ENCODE data around the gene MAPK1.
"Not testable (repeated sequence)": the region's sequence is repeated elsewhere in the genome, so short reads cannot be mapped to it uniquely, and the experiment has no call there.

The MAPK1 gene

GRCh38 chr22:21736084-21736642 lies 131.3 kb downstream of the MAPK1 start:
- Histone ChIP-seq H3K4me1 (ENCODE audit: insufficient read depth, low read length) (no peaks in the 10 kb centered on the region; the same call in 1 of the 2 replicates), H3K9ac (ENCODE audit: low read depth, low read length) (peak overlapping the region; percentile 53; the same call in 1 of the 2 replicates), H3K9me3 (ENCODE audit: control insufficient read depth, insufficient read depth, low read length) (no peaks in the 10 kb centered on the region), H3K36me3 (ENCODE audit: insufficient read depth, low read length) (no peaks in the 10 kb centered on the region)

GRCh38 chr22:21735200-21736083 lies 132.0 kb downstream of the MAPK1 start, which contains the start of gene YPEL1:
Gene YPEL1 (minus strand): TSS chr22:21735794. CDS start chr22:21710744, 25,050 bp downstream.
- Histone ChIP-seq H3K9me3 (ENCODE audit: control insufficient read depth, insufficient read depth, low read length) (no peaks in the 10 kb centered on the region), H3K9ac (ENCODE audit: low read depth, low read length) (peak within 1 kb of the TSS; percentile 81), H3K4me1 (ENCODE audit: insufficient read depth, low read length) (peaks cover 3% of the 10 kb centered on the region; the same call in 1 of the 2 replicates), H3K36me3 (ENCODE audit: insufficient read depth, low read length) (no peaks in the 10 kb centered on the region)

- Histone ChIP-seq H3K9ac (ENCODE audit: low read depth, low read length) (peak overlapping the region; percentile 81), H3K36me3 (ENCODE audit: insufficient read depth, low read length) (no peaks in the 10 kb centered on the region), H3K9me3 (ENCODE audit: control insufficient read depth, insufficient read depth, low read length) (no peaks in the 10 kb centered on the region), H3K4me1 (ENCODE audit: insufficient read depth, low read length) (peaks cover 3% of the 10 kb centered on the region; the same call in 1 of the 2 replicates)
These were observed 132.8 kb downstream of the MAPK1 start for GRCh38 chr22:21734540-21735199.

GRCh38 chr22:21731503-21731902 lies 135.9 kb downstream of the MAPK1 start:
- no peaks in the 10 kb centered on the region for H3K9me3 ChIP-seq (ENCODE audit: control insufficient read depth, insufficient read depth, low read length)
- H3K9ac ChIP-seq (ENCODE audit: low read depth, low read length), result no peak overlapping the region
- H3K4me1 ChIP-seq (ENCODE audit: insufficient read depth, low read length), result peaks cover 3% of the 10 kb centered on the region; the same call in 1 of the 2 replicates
- H3K36me3 ChIP-seq (ENCODE audit: insufficient read depth, low read length), result no peaks in the 10 kb centered on the region

- Histone ChIP-seq H3K4me1 (ENCODE audit: insufficient read depth, low read length) (peaks cover 3% of the 10 kb centered on the region; the same call in 1 of the 2 replicates), H3K9me3 (ENCODE audit: control insufficient read depth, insufficient read depth, low read length) (no peaks in the 10 kb centered on the region), H3K9ac (ENCODE audit: low read depth, low read length) (no peak overlapping the region), H3K36me3 (ENCODE audit: insufficient read depth, low read length) (no peaks in the 10 kb centered on the region)
These were observed 136.7 kb downstream of the MAPK1 start for GRCh38 chr22:21730535-21731308.

GRCh38 chr22:21729184-21729583 lies 138.3 kb downstream of the MAPK1 start:
- H3K4me1 ChIP-seq (ENCODE audit: insufficient read depth, low read length); H3K9me3 ChIP-seq (ENCODE audit: control insufficient read depth, insufficient read depth, low read length); H3K36me3 ChIP-seq (ENCODE audit: insufficient read depth, low read length); H3K9ac ChIP-seq (ENCODE audit: low read depth, low read length): not testable (repeated sequence)

GRCh38 chr22:21728270-21728669 lies 139.2 kb downstream of the MAPK1 start:
- no peak overlapping the region for H3K9ac ChIP-seq (ENCODE audit: low read depth, low read length)
- H3K4me1 ChIP-seq (ENCODE audit: insufficient read depth, low read length), result peaks cover 3% of the 10 kb centered on the region; the same call in 1 of the 2 replicates
- no peaks in the 10 kb centered on the region for H3K36me3 ChIP-seq (ENCODE audit: insufficient read depth, low read length)
- no peaks in the 10 kb centered on the region for H3K9me3 ChIP-seq (ENCODE audit: control insufficient read depth, insufficient read depth, low read length)

- H3K9me3 ChIP-seq (ENCODE audit: control insufficient read depth, insufficient read depth, low read length), result no peaks in the 10 kb centered on the region
- no peaks in the 10 kb centered on the region for H3K36me3 ChIP-seq (ENCODE audit: insufficient read depth, low read length)
- H3K9ac ChIP-seq (ENCODE audit: low read depth, low read length), result no peak overlapping the region
- peaks cover 3% of the 10 kb centered on the region; the same call in 1 of the 2 replicates for H3K4me1 ChIP-seq (ENCODE audit: insufficient read depth, low read length)
These were observed 139.7 kb downstream of the MAPK1 start for GRCh38 chr22:21727768-21728167.

GRCh38 chr22:21727159-21727558 lies 140.3 kb downstream of the MAPK1 start:
- no peaks in the 10 kb centered on the region for H3K9me3 ChIP-seq (ENCODE audit: control insufficient read depth, insufficient read depth, low read length)
- H3K4me1 ChIP-seq (ENCODE audit: insufficient read depth, low read length), result peaks cover 3% of the 10 kb centered on the region; the same call in 1 of the 2 replicates
- H3K9ac ChIP-seq (ENCODE audit: low read depth, low read length), result no peak overlapping the region
- no peaks in the 10 kb centered on the region for H3K36me3 ChIP-seq (ENCODE audit: insufficient read depth, low read length)

GRCh38 chr22:21726650-21727049 lies 140.8 kb downstream of the MAPK1 start:
- H3K9ac ChIP-seq (ENCODE audit: low read depth, low read length), result no peak overlapping the region
- H3K4me1 ChIP-seq (ENCODE audit: insufficient read depth, low read length), result peaks cover 3% of the 10 kb centered on the region; the same call in 1 of the 2 replicates
- no peaks in the 10 kb centered on the region for H3K9me3 ChIP-seq (ENCODE audit: control insufficient read depth, insufficient read depth, low read length)
- H3K36me3 ChIP-seq (ENCODE audit: insufficient read depth, low read length), result no peaks in the 10 kb centered on the region

- Histone ChIP-seq H3K36me3 (ENCODE audit: insufficient read depth, low read length) (no peaks in the 10 kb centered on the region), H3K4me1 (ENCODE audit: insufficient read depth, low read length) (peaks cover 3% of the 10 kb centered on the region; the same call in 1 of the 2 replicates), H3K9me3 (ENCODE audit: control insufficient read depth, insufficient read depth, low read length) (no peaks in the 10 kb centered on the region), H3K9ac (ENCODE audit: low read depth, low read length) (no peak overlapping the region)
These were observed 141.3 kb downstream of the MAPK1 start for GRCh38 chr22:21725956-21726649.

- not testable (repeated sequence) for H3K9me3 ChIP-seq (ENCODE audit: control insufficient read depth, insufficient read depth, low read length); H3K4me1 ChIP-seq (ENCODE audit: insufficient read depth, low read length); H3K36me3 ChIP-seq (ENCODE audit: insufficient read depth, low read length); H3K9ac ChIP-seq (ENCODE audit: low read depth, low read length)
These were observed 142.9 kb downstream of the MAPK1 start for GRCh38 chr22:21724496-21724895.

GRCh38 chr22:21721195-21721852 lies 146.1 kb downstream of the MAPK1 start:
- H3K9ac ChIP-seq (ENCODE audit: low read depth, low read length); H3K9me3 ChIP-seq (ENCODE audit: control insufficient read depth, insufficient read depth, low read length); H3K36me3 ChIP-seq (ENCODE audit: insufficient read depth, low read length); H3K4me1 ChIP-seq (ENCODE audit: insufficient read depth, low read length): not testable (repeated sequence)
